Nephron (organoid): Measurements from ENCODE around the gene RAB7B.

Source experiments
- H3K27ac Mint-ChIP-seq, 3 experiments: 2 replicates each; pipeline ENCODE4 v1.8.0; 2020; ENCODE audit warnings: mixed read lengths in 3 of 3, mild to moderate bottlenecking in 2 of 3, moderate library complexity in 1 of 3
- H3K27me3 Mint-ChIP-seq: 2 replicates; pipeline ENCODE4 v1.8.0; 2021; ENCODE audit warnings: low read depth, mild to moderate bottlenecking, moderate library complexity, mixed read lengths
- H3K36me3 Mint-ChIP-seq: 2 replicates; pipeline ENCODE4 v1.8.0; 2020; ENCODE audit warnings: low read depth, mixed read lengths
- H3K4me1 Mint-ChIP-seq: 2 replicates; pipeline ENCODE4 v1.8.0; 2020; ENCODE audit warnings: mixed read lengths
- H3K4me3 Mint-ChIP-seq, 3 experiments: 2 replicates each; pipeline ENCODE4 v1.8.0; 2020; ENCODE audit warnings: mild to moderate bottlenecking in 3 of 3, mixed read lengths in 3 of 3, moderate library complexity in 2 of 3
- H3K9me3 Mint-ChIP-seq: 2 replicates; pipeline ENCODE4 v1.8.0; 2020; ENCODE audit warnings: mixed read lengths
- CTCF ChIP-seq, 3 experiments: fragments of 200-600 bp; sonication (generic); IDR thresholded peaks; one replicate each; pipeline ENCODE4 v1.5.0; 2021; ENCODE audit warnings: antibody characterized with exemption in 3 of 3; ENCODE audit not compliant: unreplicated experiment in 3 of 3

Gene RAB7B

GRCh38 chr1:205969229-205969628 is 34.0 kb downstream of the RAB7B start:
- no peaks in the 10 kb centered on the region for H3K9me3 Mint-ChIP-seq
- no peak overlapping the region for H3K27ac Mint-ChIP-seq
- H3K36me3 Mint-ChIP-seq: no peaks in the 10 kb centered on the region
- no peak overlapping the region for H3K4me3 Mint-ChIP-seq
- H3K27me3 Mint-ChIP-seq: peaks cover 5% of the 10 kb centered on the region
- H3K4me1 Mint-ChIP-seq: peaks cover 4% of the 10 kb centered on the region
- TF ChIP-seq CTCF (IDR thresholded peaks at IDR 0.05; ENCODE audit: unreplicated experiment in 3 of 3): no peak

DNA sequence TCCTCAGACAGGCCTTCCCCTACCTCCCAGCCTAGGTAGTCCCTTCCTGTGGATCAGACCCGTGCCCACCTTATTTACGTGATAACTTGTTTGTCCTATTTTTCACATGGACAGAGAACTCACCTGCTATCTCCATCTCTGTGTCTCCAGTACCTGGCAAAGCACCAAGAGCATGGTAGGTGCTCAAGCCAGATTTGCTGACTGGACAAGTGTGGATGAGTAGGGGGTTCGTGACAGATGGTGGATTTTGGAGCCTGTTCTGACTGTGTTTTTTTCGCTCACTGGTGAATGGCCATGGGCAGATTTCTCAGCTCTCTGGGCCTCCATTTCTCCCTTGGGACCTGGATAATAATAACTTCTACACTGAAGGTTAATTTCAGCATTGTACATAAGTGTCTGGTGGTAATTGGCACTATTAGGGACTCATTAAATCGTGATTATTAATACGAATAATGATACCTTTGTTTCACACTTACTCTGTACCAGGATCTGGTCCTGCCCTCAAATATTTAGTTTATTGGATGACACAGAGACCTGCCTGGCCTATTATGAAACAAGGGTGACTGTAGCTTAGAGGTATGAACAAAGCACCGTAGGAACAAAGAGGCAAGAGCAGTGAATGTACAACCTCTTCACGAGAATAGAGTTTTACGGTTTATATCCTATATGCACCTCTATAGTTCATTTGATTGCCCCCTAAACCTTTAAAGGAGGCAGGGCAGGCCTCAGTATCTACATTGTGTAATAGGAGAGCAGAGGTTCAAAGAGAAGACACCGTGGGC is 35.5 kb downstream of the RAB7B start:
- Mint-ChIP-seq H3K4me3 (no peak overlapping the region), H3K27ac (no peak overlapping the region), H3K27me3 (no peaks in the 10 kb centered on the region), H3K4me1 (peaks cover 4% of the 10 kb centered on the region), H3K9me3 (no peaks in the 10 kb centered on the region), H3K36me3 (no peaks in the 10 kb centered on the region)
- no peak for TF ChIP-seq CTCF (IDR thresholded peaks at IDR 0.05; ENCODE audit: unreplicated experiment in 3 of 3)

- peaks cover 14% of the 10 kb centered on the region for H3K4me1 Mint-ChIP-seq
- no peaks in the 10 kb centered on the region for H3K9me3 Mint-ChIP-seq
- H3K27me3 Mint-ChIP-seq: peaks cover 11% of the 10 kb centered on the region
- no peak overlapping the region for H3K4me3 Mint-ChIP-seq
- no peaks in the 10 kb centered on the region for H3K36me3 Mint-ChIP-seq
- no peak for TF ChIP-seq CTCF (IDR thresholded peaks at IDR 0.05; ENCODE audit: unreplicated experiment in 3 of 3)
- peak overlapping the region in 1 of 3 experiments; percentile 12 for H3K27ac Mint-ChIP-seq
Measured at GRCh38 chr1:205965036-205965884, 37.9 kb downstream of the RAB7B start.

DNA sequence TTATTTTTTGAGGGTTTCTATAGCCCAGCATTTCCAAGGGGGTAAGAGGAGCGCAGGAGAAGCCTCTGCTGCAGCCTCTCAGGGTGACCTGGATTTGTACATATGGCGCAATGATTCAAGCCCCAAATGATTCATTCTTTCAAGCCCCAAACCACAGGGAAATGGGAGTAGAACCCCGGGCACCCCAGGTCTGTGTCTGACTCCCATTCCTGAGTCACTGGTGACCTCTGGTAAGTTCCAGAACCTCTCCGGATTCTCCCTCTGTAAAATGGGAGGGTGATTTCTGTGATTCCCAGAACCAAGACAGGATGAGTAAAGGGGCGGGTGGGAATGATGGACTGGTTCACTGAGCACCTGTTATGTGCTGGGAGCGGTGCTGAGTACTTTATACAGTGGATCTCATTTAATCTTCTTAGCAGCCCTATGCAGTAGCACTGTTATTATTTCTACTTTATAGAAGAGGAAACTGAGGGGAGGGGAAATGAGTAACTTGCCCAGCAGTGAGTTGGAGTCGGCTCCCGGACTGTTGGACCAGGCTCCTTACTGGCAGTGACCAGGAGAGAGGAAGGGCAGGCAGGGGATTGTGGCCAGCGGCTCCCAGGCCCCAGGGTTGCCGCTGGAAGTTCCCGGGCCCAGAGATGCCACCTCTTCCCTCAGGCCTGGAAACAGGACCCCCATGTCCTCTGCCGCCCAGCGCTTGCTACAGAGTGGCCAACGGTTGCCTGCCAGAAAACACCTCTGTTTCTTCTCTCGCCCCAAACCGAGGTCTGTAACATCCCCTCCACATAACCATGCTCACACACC is 39.6 kb downstream of the RAB7B start:
- H3K36me3 Mint-ChIP-seq: no peaks in the 10 kb centered on the region
- no peaks in the 10 kb centered on the region for H3K9me3 Mint-ChIP-seq
- H3K4me3 Mint-ChIP-seq: no peak overlapping the region
- H3K27me3 Mint-ChIP-seq: peaks cover 11% of the 10 kb centered on the region
- TF ChIP-seq CTCF (IDR thresholded peaks at IDR 0.05; ENCODE audit: unreplicated experiment in 3 of 3): no peak
- H3K4me1 Mint-ChIP-seq: peaks cover 14% of the 10 kb centered on the region
- H3K27ac Mint-ChIP-seq: no peak overlapping the region

DNA sequence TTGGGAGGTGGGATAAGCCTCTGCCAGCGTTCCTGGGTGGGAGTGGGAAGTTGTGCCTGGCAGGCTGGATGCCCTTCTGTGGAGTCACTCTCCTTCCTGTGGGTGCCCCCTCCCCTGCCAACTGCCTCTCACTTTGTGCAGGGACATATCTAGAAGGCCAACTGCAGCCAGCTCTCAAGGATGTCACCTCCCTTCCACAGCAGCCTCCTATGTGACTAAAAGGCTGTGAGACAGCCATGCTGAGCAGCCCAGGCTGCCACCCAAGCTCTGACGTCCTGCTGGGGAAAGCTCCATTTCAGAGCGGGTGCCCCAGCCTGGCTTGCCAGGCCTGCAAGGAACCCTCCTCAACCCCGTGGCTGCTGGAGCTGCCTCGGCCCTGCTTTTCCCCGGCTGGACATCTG is 40.4 kb downstream of the RAB7B start:
- Mint-ChIP-seq H3K36me3 (no peaks in the 10 kb centered on the region), H3K4me1 (peaks cover 14% of the 10 kb centered on the region), H3K27ac (no peak overlapping the region), H3K4me3 (no peak overlapping the region), H3K9me3 (no peaks in the 10 kb centered on the region), H3K27me3 (peaks cover 11% of the 10 kb centered on the region)
- no peak for TF ChIP-seq CTCF (IDR thresholded peaks at IDR 0.05; ENCODE audit: unreplicated experiment in 3 of 3)
